Activated T-helper 9 cell treated with anti-CD3 and anti-CD28 coated beads, Interleukin-2, amount 50 U/mL, for 16 hours (primary cell): Measurements from ENCODE around the gene RSRC2.
"Not testable (repeated sequence)": the region's sequence is repeated elsewhere in the genome, so short reads cannot be mapped to it uniquely, and the experiment has no call there.

Experiments used
- DNase-seq: peaks from one replicate; pipeline ENCODE4 v3.0.0-alpha.2; 2020; ENCODE audit warnings: low read depth

Gene RSRC2

GRCh38 chr12:122486360-122486759, 40.4 kb downstream of the RSRC2 start:
- not testable (repeated sequence) for DNase-seq

- DNase-seq, result not testable (repeated sequence)
These were observed 42.4 kb downstream of the RSRC2 start for GRCh38 chr12:122484385-122484784.

- no peak for DNase-seq
These were observed 42.8 kb downstream of the RSRC2 start for GRCh38 chr12:122483969-122484368.

- no peak for DNase-seq
These were observed 44.9 kb downstream of the RSRC2 start for GRCh38 chr12:122481861-122482260.

GRCh38 chr12:122480753-122481152, 46.0 kb downstream of the RSRC2 start:
- no peak for DNase-seq

GRCh38 chr12:122474324-122474716, 52.4 kb downstream of the RSRC2 start:
- no peak for DNase-seq

GRCh38 chr12:122473543-122474323, 53.0 kb downstream of the RSRC2 start:
- peak; percentile 8 for DNase-seq

- no peak for DNase-seq
These were observed 55.2 kb downstream of the RSRC2 start for GRCh38 chr12:122471324-122472226.

GRCh38 chr12:122470576-122470975, 56.2 kb downstream of the RSRC2 start:
- DNase-seq, result not testable (repeated sequence)

GRCh38 chr12:122469856-122470255, 56.9 kb downstream of the RSRC2 start:
- DNase-seq, result not testable (repeated sequence)

- DNase-seq, result no peak
These were observed 58.8 kb downstream of the RSRC2 start for GRCh38 chr12:122467983-122468382.

- not testable (repeated sequence) for DNase-seq
These were observed 62.3 kb downstream of the RSRC2 start for GRCh38 chr12:122464317-122465042.

- no peak for DNase-seq
These were observed 66.1 kb downstream of the RSRC2 start for GRCh38 chr12:122460641-122461040.

- no peak for DNase-seq
These were observed 66.7 kb downstream of the RSRC2 start for GRCh38 chr12:122460061-122460460.

GRCh38 chr12:122459211-122459610, 67.5 kb downstream of the RSRC2 start:
- no peak for DNase-seq

GRCh38 chr12:122458105-122459035, 68.4 kb downstream of the RSRC2 start:
- no peak for DNase-seq

- DNase-seq, result no peak
These were observed 69.1 kb downstream of the RSRC2 start for GRCh38 chr12:122457627-122458026.

GRCh38 chr12:122454739-122455138, 72.0 kb downstream of the RSRC2 start:
- DNase-seq, result no peak

GRCh38 chr12:122454250-122454721, 72.5 kb downstream of the RSRC2 start:
- no peak for DNase-seq
